GM23338 (cell line): ENCODE measurements around the gene TFEB. TPM values are rescaled to one million over a fixed set of nuclear protein-coding genes. Genes with fewer than 3 reads are reported as not detected.

Source experiments
- ATAC-seq: fragments of 200-7000 bp; cut with Tn5 transposase; 3 replicates; pipeline ENCODE4 v1.9.1; 2020
- DNase-seq: peaks from one replicate; pipeline ENCODE4 v3.0.0-alpha.2; 2015; ENCODE audit warnings: low spot score
- H2AFZ ChIP-seq: fragments of 200-600 bp; sonication (generic); 2 replicates; pipeline ENCODE4 v1.8.0; 2016; ENCODE audit warnings: antibody characterized with exemption, mild to moderate bottlenecking, moderate library complexity
- H3F3A ChIP-seq: fragments of 200-600 bp; sonication (generic); replicated peaks from 2 replicates; pipeline ENCODE4 v1.8.0; 2017; ENCODE audit warnings: antibody characterized with exemption, mixed run types, low read depth
- H3K27ac ChIP-seq: fragments of 200-600 bp; sonication (generic); 2 replicates; pipeline ENCODE4 v1.6.1; 2016; ENCODE audit warnings: low read depth
- H3K27me3 ChIP-seq: fragments of 200-600 bp; sonication (generic); 2 replicates; pipeline ENCODE4 v1.8.0; 2016; ENCODE audit warnings: mild to moderate bottlenecking, mixed run types, moderate library complexity; ENCODE audit not compliant: insufficient read depth
- H3K36me3 ChIP-seq: fragments of 200-600 bp; sonication (generic); 2 replicates; pipeline ENCODE4 v1.8.0; 2016; ENCODE audit warnings: mild to moderate bottlenecking; ENCODE audit not compliant: insufficient read depth
- H3K4me1 ChIP-seq: fragments of 200-600 bp; sonication (generic); 2 replicates; pipeline ENCODE4 v1.8.0; 2016; ENCODE audit warnings: mild to moderate bottlenecking, moderate library complexity; ENCODE audit not compliant: insufficient read depth
- H3K4me2 ChIP-seq: fragments of 200-600 bp; sonication (generic); 2 replicates; pipeline ENCODE4 v1.7.1; 2017; ENCODE audit warnings: mixed run types
- H3K4me3 ChIP-seq: fragments of 200-600 bp; sonication (generic); 2 replicates; pipeline ENCODE4 v1.6.1; 2016; ENCODE audit warnings: mixed run types
- H3K79me2 ChIP-seq: fragments of 200-600 bp; sonication (generic); replicated peaks from 2 replicates; pipeline ENCODE4 v1.8.0; 2017; ENCODE audit warnings: mild to moderate bottlenecking; ENCODE audit not compliant: insufficient read depth
- H3K9me2 ChIP-seq: fragments of 200-600 bp; sonication (generic); 2 replicates; pipeline ENCODE4 v1.8.0; 2017; ENCODE audit not compliant: insufficient read depth
- H4K20me1 ChIP-seq: fragments of 200-600 bp; sonication (generic); replicated peaks from 2 replicates; pipeline ENCODE4 v1.8.0; 2017; ENCODE audit warnings: mild to moderate bottlenecking; ENCODE audit not compliant: insufficient read depth
- H3K27ac Mint-ChIP-seq: 2 replicates; pipeline ENCODE4 v1.8.0; 2020; ENCODE audit warnings: inconsistent platforms, mild to moderate bottlenecking, moderate library complexity, mixed read lengths
- H3K27me3 Mint-ChIP-seq: 3 replicates; pipeline ENCODE4 v1.8.0; 2022; ENCODE audit warnings: low read depth, mild to moderate bottlenecking, moderate library complexity, mixed read lengths, inconsistent platforms; ENCODE audit not compliant: insufficient read depth, poor library complexity
- H3K36me3 Mint-ChIP-seq: 3 replicates; pipeline ENCODE4 v1.8.0; 2021; ENCODE audit warnings: low read depth, mild to moderate bottlenecking, inconsistent platforms, moderate library complexity, mixed read lengths
- H3K4me1 Mint-ChIP-seq: 3 replicates; pipeline ENCODE4 v1.8.0; 2020; ENCODE audit warnings: mild to moderate bottlenecking, inconsistent platforms, mixed read lengths
- H3K4me3 Mint-ChIP-seq: 3 replicates; pipeline ENCODE4 v1.8.0; 2021; ENCODE audit warnings: moderate library complexity, mild to moderate bottlenecking, inconsistent platforms, mixed read lengths
- H3K9me3 Mint-ChIP-seq: 3 replicates; pipeline ENCODE4 v1.8.0; 2020; ENCODE audit warnings: moderate library complexity, mild to moderate bottlenecking, inconsistent platforms, mixed read lengths
- CREB1 ChIP-seq: fragments of 250-450 bp; sonication (Bioruptor Pico); IDR thresholded peaks from 2 replicates; pipeline ENCODE4 v1.5.0; 2020; ENCODE audit warnings: low read depth, mild to moderate bottlenecking, moderate library complexity
- EZH2 ChIP-seq: fragments of 200-600 bp; sonication (generic); IDR thresholded peaks from one replicate; pipeline ENCODE4 v1.8.0; 2017; ENCODE audit warnings: antibody characterized with exemption, mild to moderate bottlenecking, low read depth; ENCODE audit not compliant: unreplicated experiment
- EZH2phosphoT487 ChIP-seq: fragments of 200-600 bp; sonication (generic); IDR thresholded peaks from one replicate; pipeline ENCODE4 v1.8.1; 2018; ENCODE audit warnings: antibody characterized with exemption; ENCODE audit not compliant: unreplicated experiment
- JUNB ChIP-seq: IDR thresholded peaks from one replicate; pipeline ENCODE4 v1.6.1; 2016; ENCODE audit warnings: antibody characterized with exemption; ENCODE audit not compliant: unreplicated experiment
- NANOG ChIP-seq: IDR thresholded peaks from 2 replicates; pipeline ENCODE4 v1.6.1; 2016; ENCODE audit warnings: antibody characterized with exemption, borderline replicate concordance
- POLR2AphosphoS5 ChIP-seq: IDR thresholded peaks from 2 replicates; pipeline ENCODE4 v1.6.1; 2016; ENCODE audit warnings: antibody characterized with exemption, low read depth
- STAT1 ChIP-seq: IDR thresholded peaks from one replicate; pipeline ENCODE4 v1.6.1; 2016; ENCODE audit warnings: antibody characterized with exemption; ENCODE audit not compliant: unreplicated experiment
- ZNF114 ChIP-seq: fragments of 250-450 bp; sonication (Bioruptor Pico); IDR thresholded peaks from 2 replicates; pipeline ENCODE4 v1.5.0; 2020; ENCODE audit warnings: mild to moderate bottlenecking, moderate library complexity
- ZNF331 ChIP-seq: fragments of 250-450 bp; sonication (Bioruptor Pico); IDR thresholded peaks from 2 replicates; pipeline ENCODE4 v1.5.0; 2020; ENCODE audit warnings: low read depth, mild to moderate bottlenecking, moderate library complexity
- polyA plus RNA-seq: library from polyadenylated mRNA; unstranded; fragments of >200 nt; fragmentation: Nextera tagmentation; extraction: Ambion mirVana; gene quantifications from 2 replicates; pipeline ENCODE4 v1.2.1, GENCODE V29; 2016
- total RNA-seq: library from RNA; depleted of rRNA; stranded (reverse); fragments of >200 nt; shearing (Covaris generic); gene quantifications from 2 replicates; pipeline ENCODE4 v1.2.3, GENCODE V29; 2014
- TF ChIP-seq, protein P1 (sequence below): fragments of 250-450 bp; sonication (Bioruptor Pico); IDR thresholded peaks from 2 replicates; pipeline ENCODE4 v1.5.0; 2020; ENCODE audit warnings: mild to moderate bottlenecking, moderate library complexity
- TF ChIP-seq, protein P2 (sequence below): IDR thresholded peaks from one replicate; pipeline ENCODE4 v1.6.1; 2018; ENCODE audit warnings: antibody characterized with exemption; ENCODE audit not compliant: unreplicated experiment
- TF ChIP-seq, protein P3 (sequence below): IDR thresholded peaks from 2 replicates; pipeline ENCODE4 v1.6.1; 2016; ENCODE audit warnings: antibody characterized with exemption
- TF ChIP-seq, protein P4 (sequence below), 2 experiments: fragments of 200-600 bp in 1 of 2; sonication (generic) in 1 of 2; conservative IDR thresholded peaks; 2 replicates each; pipeline versions ENCODE4 v1.5.1 to v1.6.1; 2016 to 2017; ENCODE audit warnings: antibody characterized with exemption in 2 of 2, low read depth in 2 of 2, mild to moderate bottlenecking in 2 of 2, moderate library complexity in 1 of 2

Gene TFEB
- total and polyA plus RNA-seq, 2 experiments from 2014 or later: 1.3 to 4.3 TPM

DNA sequence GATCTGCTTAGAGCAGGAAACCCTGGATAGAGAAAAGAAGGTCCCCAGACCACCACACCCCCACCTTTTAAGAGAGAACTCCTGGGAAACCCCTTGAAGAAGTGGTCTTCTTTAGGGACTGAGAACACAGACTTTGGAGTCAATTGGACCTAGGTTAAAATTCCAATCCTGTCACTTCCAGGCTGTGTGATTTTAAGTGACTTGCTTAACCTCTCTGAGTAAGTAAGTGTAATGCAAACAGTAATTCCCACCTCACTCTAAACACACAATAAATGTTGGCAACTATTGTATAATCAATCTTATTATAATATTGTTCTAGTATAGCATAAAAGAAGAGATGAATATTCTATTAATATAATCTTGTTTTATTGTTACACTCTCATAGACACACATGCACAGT lies 3.3 kb downstream of the TFEB start:
- H3K27ac ChIP-seq: no peak overlapping the region
- H3K27me3 ChIP-seq: peaks cover 18% of the 10 kb centered on the region
- H3K4me1 ChIP-seq: peaks cover 32% of the 10 kb centered on the region
- no peak overlapping the region; the same call in 1 of the 2 replicates for H3K4me2 ChIP-seq
- H3K4me1 Mint-ChIP-seq: peaks cover 55% of the 10 kb centered on the region
- H3K79me2 ChIP-seq: no peaks in the 10 kb centered on the region
- H3K4me3 Mint-ChIP-seq: peak overlapping the region; percentile 86
- H2AFZ ChIP-seq: no peak overlapping the region
- H3K27ac Mint-ChIP-seq: no peak overlapping the region
- peaks cover 24% of the 10 kb centered on the region for H3K27me3 Mint-ChIP-seq
- no peak for TF ChIP-seq JUNB
- TF ChIP-seq, protein P1, sequence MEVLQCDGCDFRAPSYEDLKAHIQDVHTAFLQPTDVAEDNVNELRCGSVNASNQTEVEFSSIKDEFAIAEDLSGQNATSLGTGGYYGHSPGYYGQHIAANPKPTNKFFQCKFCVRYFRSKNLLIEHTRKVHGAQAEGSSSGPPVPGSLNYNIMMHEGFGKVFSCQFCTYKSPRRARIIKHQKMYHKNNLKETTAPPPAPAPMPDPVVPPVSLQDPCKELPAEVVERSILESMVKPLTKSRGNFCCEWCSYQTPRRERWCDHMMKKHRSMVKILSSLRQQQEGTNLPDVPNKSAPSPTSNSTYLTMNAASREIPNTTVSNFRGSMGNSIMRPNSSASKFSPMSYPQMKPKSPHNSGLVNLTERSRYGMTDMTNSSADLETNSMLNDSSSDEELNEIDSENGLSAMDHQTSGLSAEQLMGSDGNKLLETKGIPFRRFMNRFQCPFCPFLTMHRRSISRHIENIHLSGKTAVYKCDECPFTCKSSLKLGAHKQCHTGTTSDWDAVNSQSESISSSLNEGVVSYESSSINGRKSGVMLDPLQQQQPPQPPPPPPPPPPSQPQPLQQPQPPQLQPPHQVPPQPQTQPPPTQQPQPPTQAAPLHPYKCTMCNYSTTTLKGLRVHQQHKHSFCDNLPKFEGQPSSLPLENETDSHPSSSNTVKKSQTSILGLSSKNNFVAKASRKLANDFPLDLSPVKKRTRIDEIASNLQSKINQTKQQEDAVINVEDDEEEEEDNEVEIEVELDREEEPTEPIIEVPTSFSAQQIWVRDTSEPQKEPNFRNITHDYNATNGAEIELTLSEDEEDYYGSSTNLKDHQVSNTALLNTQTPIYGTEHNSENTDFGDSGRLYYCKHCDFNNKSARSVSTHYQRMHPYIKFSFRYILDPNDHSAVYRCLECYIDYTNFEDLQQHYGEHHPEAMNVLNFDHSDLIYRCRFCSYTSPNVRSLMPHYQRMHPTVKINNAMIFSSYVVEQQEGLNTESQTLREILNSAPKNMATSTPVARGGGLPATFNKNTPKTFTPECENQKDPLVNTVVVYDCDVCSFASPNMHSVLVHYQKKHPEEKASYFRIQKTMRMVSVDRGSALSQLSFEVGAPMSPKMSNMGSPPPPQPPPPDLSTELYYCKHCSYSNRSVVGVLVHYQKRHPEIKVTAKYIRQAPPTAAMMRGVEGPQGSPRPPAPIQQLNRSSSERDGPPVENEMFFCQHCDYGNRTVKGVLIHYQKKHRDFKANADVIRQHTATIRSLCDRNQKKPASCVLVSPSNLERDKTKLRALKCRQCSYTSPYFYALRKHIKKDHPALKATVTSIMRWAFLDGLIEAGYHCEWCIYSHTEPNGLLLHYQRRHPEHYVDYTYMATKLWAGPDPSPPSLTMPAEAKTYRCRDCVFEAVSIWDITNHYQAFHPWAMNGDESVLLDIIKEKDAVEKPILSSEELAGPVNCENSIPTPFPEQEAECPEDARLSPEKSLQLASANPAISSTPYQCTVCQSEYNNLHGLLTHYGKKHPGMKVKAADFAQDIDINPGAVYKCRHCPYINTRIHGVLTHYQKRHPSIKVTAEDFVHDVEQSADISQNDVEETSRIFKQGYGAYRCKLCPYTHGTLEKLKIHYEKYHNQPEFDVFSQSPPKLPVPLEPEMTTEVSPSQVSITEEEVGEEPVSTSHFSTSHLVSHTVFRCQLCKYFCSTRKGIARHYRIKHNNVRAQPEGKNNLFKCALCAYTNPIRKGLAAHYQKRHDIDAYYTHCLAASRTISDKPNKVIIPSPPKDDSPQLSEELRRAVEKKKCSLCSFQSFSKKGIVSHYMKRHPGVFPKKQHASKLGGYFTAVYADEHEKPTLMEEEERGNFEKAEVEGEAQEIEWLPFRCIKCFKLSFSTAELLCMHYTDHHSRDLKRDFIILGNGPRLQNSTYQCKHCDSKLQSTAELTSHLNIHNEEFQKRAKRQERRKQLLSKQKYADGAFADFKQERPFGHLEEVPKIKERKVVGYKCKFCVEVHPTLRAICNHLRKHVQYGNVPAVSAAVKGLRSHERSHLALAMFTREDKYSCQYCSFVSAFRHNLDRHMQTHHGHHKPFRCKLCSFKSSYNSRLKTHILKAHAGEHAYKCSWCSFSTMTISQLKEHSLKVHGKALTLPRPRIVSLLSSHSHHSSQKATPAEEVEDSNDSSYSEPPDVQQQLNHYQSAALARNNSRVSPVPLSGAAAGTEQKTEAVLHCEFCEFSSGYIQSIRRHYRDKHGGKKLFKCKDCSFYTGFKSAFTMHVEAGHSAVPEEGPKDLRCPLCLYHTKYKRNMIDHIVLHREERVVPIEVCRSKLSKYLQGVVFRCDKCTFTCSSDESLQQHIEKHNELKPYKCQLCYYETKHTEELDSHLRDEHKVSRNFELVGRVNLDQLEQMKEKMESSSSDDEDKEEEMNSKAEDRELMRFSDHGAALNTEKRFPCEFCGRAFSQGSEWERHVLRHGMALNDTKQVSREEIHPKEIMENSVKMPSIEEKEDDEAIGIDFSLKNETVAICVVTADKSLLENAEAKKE (CRISPR knock-in tag): no peak
- TF ChIP-seq POLR2AphosphoS5: no peak
- no peak for TF ChIP-seq STAT1
- TF ChIP-seq, protein P2, sequence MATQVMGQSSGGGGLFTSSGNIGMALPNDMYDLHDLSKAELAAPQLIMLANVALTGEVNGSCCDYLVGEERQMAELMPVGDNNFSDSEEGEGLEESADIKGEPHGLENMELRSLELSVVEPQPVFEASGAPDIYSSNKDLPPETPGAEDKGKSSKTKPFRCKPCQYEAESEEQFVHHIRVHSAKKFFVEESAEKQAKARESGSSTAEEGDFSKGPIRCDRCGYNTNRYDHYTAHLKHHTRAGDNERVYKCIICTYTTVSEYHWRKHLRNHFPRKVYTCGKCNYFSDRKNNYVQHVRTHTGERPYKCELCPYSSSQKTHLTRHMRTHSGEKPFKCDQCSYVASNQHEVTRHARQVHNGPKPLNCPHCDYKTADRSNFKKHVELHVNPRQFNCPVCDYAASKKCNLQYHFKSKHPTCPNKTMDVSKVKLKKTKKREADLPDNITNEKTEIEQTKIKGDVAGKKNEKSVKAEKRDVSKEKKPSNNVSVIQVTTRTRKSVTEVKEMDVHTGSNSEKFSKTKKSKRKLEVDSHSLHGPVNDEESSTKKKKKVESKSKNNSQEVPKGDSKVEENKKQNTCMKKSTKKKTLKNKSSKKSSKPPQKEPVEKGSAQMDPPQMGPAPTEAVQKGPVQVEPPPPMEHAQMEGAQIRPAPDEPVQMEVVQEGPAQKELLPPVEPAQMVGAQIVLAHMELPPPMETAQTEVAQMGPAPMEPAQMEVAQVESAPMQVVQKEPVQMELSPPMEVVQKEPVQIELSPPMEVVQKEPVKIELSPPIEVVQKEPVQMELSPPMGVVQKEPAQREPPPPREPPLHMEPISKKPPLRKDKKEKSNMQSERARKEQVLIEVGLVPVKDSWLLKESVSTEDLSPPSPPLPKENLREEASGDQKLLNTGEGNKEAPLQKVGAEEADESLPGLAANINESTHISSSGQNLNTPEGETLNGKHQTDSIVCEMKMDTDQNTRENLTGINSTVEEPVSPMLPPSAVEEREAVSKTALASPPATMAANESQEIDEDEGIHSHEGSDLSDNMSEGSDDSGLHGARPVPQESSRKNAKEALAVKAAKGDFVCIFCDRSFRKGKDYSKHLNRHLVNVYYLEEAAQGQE: no peak
- no peak for TF ChIP-seq ZNF114
- TF ChIP-seq EZH2phosphoT487: no peak
- TF ChIP-seq CREB1 (CRISPR knock-in tag): no peak
- TF ChIP-seq, protein P3, sequence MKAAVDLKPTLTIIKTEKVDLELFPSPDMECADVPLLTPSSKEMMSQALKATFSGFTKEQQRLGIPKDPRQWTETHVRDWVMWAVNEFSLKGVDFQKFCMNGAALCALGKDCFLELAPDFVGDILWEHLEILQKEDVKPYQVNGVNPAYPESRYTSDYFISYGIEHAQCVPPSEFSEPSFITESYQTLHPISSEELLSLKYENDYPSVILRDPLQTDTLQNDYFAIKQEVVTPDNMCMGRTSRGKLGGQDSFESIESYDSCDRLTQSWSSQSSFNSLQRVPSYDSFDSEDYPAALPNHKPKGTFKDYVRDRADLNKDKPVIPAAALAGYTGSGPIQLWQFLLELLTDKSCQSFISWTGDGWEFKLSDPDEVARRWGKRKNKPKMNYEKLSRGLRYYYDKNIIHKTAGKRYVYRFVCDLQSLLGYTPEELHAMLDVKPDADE: no peak
- no peak for TF ChIP-seq NANOG
- TF ChIP-seq ZNF331 (CRISPR knock-in tag): no peak
- TF ChIP-seq, protein P4, sequence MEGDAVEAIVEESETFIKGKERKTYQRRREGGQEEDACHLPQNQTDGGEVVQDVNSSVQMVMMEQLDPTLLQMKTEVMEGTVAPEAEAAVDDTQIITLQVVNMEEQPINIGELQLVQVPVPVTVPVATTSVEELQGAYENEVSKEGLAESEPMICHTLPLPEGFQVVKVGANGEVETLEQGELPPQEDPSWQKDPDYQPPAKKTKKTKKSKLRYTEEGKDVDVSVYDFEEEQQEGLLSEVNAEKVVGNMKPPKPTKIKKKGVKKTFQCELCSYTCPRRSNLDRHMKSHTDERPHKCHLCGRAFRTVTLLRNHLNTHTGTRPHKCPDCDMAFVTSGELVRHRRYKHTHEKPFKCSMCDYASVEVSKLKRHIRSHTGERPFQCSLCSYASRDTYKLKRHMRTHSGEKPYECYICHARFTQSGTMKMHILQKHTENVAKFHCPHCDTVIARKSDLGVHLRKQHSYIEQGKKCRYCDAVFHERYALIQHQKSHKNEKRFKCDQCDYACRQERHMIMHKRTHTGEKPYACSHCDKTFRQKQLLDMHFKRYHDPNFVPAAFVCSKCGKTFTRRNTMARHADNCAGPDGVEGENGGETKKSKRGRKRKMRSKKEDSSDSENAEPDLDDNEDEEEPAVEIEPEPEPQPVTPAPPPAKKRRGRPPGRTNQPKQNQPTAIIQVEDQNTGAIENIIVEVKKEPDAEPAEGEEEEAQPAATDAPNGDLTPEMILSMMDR (conservative IDR thresholded peaks at IDR 0.05; ENCODE audit: low read depth in 2 of 2): no peak
- TF ChIP-seq EZH2: no peak
- no peaks in the 10 kb centered on the region for H3K9me3 Mint-ChIP-seq
- no peaks in the 10 kb centered on the region for H3K36me3 ChIP-seq
- ATAC-seq: no peak
- H3K4me3 ChIP-seq: no peak overlapping the region
- H3F3A ChIP-seq: peaks cover 14% of the 10 kb centered on the region
- no peaks in the 10 kb centered on the region for H4K20me1 ChIP-seq
- no peaks in the 10 kb centered on the region for H3K36me3 Mint-ChIP-seq
- DNase-seq: no peak
- H3K9me2 ChIP-seq: no peaks in the 10 kb centered on the region
